SK-N-SH treated with all-trans-retinoic acid at 6 μM for 48 hours (cell line): ENCODE data around the gene FBXO10.

ENCODE experiments used
- ATAC-seq: fragments of 200-7000 bp; cut with Tn5 transposase; 3 replicates; pipeline ENCODE4 v1.9.1; 2020; ENCODE audit warnings: mild to moderate bottlenecking, moderate library complexity
- ARNTL ChIP-seq: fragments of 450-650 bp; formaldehyde crosslinking; IDR thresholded peaks from 2 replicates; pipeline ENCODE4 v1.5.0; 2020; ENCODE audit warnings: low read depth, mild to moderate bottlenecking, moderate library complexity, borderline replicate concordance
- BACH2 ChIP-seq: fragments of 250-450 bp; sonication (Bioruptor Pico); IDR thresholded peaks from 2 replicates; pipeline ENCODE4 v1.9.0; 2021; ENCODE audit warnings: mild to moderate bottlenecking, borderline replicate concordance
- CREB5 ChIP-seq: fragments of 250-450 bp; sonication (Bioruptor Pico); IDR thresholded peaks from 2 replicates; pipeline ENCODE4 v1.5.1; 2020; ENCODE audit warnings: low read depth, mild to moderate bottlenecking, moderate library complexity
- CSDC2 ChIP-seq: fragments of 250-450 bp; sonication (Bioruptor Pico); IDR thresholded peaks from 2 replicates; pipeline ENCODE4 v1.5.0; 2020; ENCODE audit warnings: mild to moderate bottlenecking, moderate library complexity
- ESRRG ChIP-seq: fragments of 250-450 bp; sonication (Bioruptor Pico); IDR thresholded peaks from 2 replicates; pipeline ENCODE4 v1.6.1; 2021; ENCODE audit warnings: mild to moderate bottlenecking
- GLIS3 ChIP-seq: fragments of 250-450 bp; sonication (Bioruptor Pico); IDR thresholded peaks from 2 replicates; pipeline ENCODE4 v1.5.0; 2020; ENCODE audit warnings: mild to moderate bottlenecking, moderate library complexity
- ISL1 ChIP-seq: fragments of 250-450 bp; sonication (Bioruptor Pico); IDR thresholded peaks from 2 replicates; pipeline ENCODE4 v2.1.2; 2022; ENCODE audit warnings: mild to moderate bottlenecking, moderate library complexity
- OSR1 ChIP-seq: fragments of 250-450 bp; sonication (Bioruptor Pico); IDR thresholded peaks from 2 replicates; pipeline ENCODE4 v1.8.0; 2022; ENCODE audit warnings: moderate library complexity, mild to moderate bottlenecking, inconsistent platforms
- PATZ1 ChIP-seq: fragments of 250-450 bp; sonication (Bioruptor Pico); IDR thresholded peaks from 2 replicates; pipeline ENCODE4 v1.8.0; 2020; ENCODE audit warnings: mild to moderate bottlenecking, moderate library complexity, borderline replicate concordance
- POU6F1 ChIP-seq: fragments of 250-450 bp; sonication (Bioruptor Pico); IDR thresholded peaks from 2 replicates; pipeline ENCODE4 v1.8.0; 2021; ENCODE audit warnings: low read depth, mild to moderate bottlenecking, moderate library complexity, borderline replicate concordance
- PPARA ChIP-seq: fragments of 250-450 bp; sonication (Bioruptor Pico); IDR thresholded peaks from 2 replicates; pipeline ENCODE4 v1.5.0; 2020; ENCODE audit warnings: mild to moderate bottlenecking, borderline replicate concordance
- RARB ChIP-seq: fragments of 250-450 bp; sonication (Bioruptor Pico); IDR thresholded peaks from 2 replicates; pipeline ENCODE4 v1.8.0; 2021; ENCODE audit warnings: mild to moderate bottlenecking, moderate library complexity
- SNAI2 ChIP-seq: fragments of 250-450 bp; sonication (Bioruptor Pico); IDR thresholded peaks from 2 replicates; pipeline ENCODE4 v1.5.0; 2020; ENCODE audit warnings: mild to moderate bottlenecking, moderate library complexity
- TCF4 ChIP-seq: fragments of 250-450 bp; sonication (Bioruptor Pico); IDR thresholded peaks from 2 replicates; pipeline ENCODE4 v1.8.0; 2021; ENCODE audit warnings: mild to moderate bottlenecking, moderate library complexity, borderline replicate concordance
- TOX ChIP-seq: fragments of 250-450 bp; sonication (Bioruptor Pico); IDR thresholded peaks from 2 replicates; pipeline ENCODE4 v1.8.0; 2021; ENCODE audit warnings: mild to moderate bottlenecking, moderate library complexity, borderline replicate concordance
- TSHZ2 ChIP-seq: fragments of 250-450 bp; sonication (Bioruptor Pico); IDR thresholded peaks from 2 replicates; pipeline ENCODE4 v1.5.0; 2020; ENCODE audit warnings: mild to moderate bottlenecking, moderate library complexity
- ZC3H10 ChIP-seq: fragments of 250-450 bp; sonication (Bioruptor Pico); IDR thresholded peaks from 2 replicates; pipeline ENCODE4 v1.5.1; 2021; ENCODE audit warnings: mild to moderate bottlenecking, moderate library complexity
- ZFP3 ChIP-seq: fragments of 250-450 bp; sonication (Bioruptor Pico); IDR thresholded peaks from 2 replicates; pipeline ENCODE4 v1.5.0; 2020; ENCODE audit warnings: mild to moderate bottlenecking, moderate library complexity
- ZFP30 ChIP-seq: fragments of 450-650 bp; formaldehyde crosslinking; IDR thresholded peaks from 2 replicates; pipeline ENCODE4 v1.5.0; 2022; ENCODE audit warnings: mild to moderate bottlenecking, moderate library complexity
- ZNF565 ChIP-seq: fragments of 450-650 bp; formaldehyde crosslinking; conservative IDR thresholded peaks from 2 replicates; pipeline ENCODE4 v1.5.0; 2020; ENCODE audit warnings: low read depth, mild to moderate bottlenecking, moderate library complexity
- ZNF70 ChIP-seq: fragments of 450-650 bp; formaldehyde crosslinking; IDR thresholded peaks from 2 replicates; pipeline ENCODE4 v1.5.0; 2020; ENCODE audit warnings: mild to moderate bottlenecking, moderate library complexity

The FBXO10 gene

GRCh38 chr9:37522971-37523370, 53.2 kb downstream of the FBXO10 start (continued):
- TF ChIP-seq TSHZ2 (CRISPR knock-in tag), result no peak
- no peak for TF ChIP-seq ISL1 (CRISPR knock-in tag)
- TF ChIP-seq ESRRG, result no peak
- TF ChIP-seq BACH2 (CRISPR knock-in tag), result no peak
- no peak for TF ChIP-seq ZNF70 (CRISPR knock-in tag)
- TF ChIP-seq TCF4 (CRISPR knock-in tag), result no peak
- no peak for TF ChIP-seq OSR1 (CRISPR knock-in tag)
- TF ChIP-seq SNAI2 (CRISPR knock-in tag), result no peak
- no peak for TF ChIP-seq ZFP30 (CRISPR knock-in tag)
- TF ChIP-seq, all 23 proteins: peak for 0

- no peak for TF ChIP-seq ARNTL (CRISPR knock-in tag)
- TF ChIP-seq CSDC2, result no peak
- no peak for TF ChIP-seq ZC3H10
- TF ChIP-seq, all 23 proteins: peak for 0
- ATAC-seq, result no peak
Measured at GRCh38 chr9:37521111-37521510, 55.1 kb downstream of the FBXO10 start.

GRCh38 chr9:37520641-37521040, 55.5 kb downstream of the FBXO10 start:
- TF ChIP-seq ZNF565 (CRISPR knock-in tag) (no peak), ISL1 (CRISPR knock-in tag) (no peak), POU6F1 (CRISPR knock-in tag) (no peak), CREB5 (no peak), TOX (CRISPR knock-in tag) (no peak), ZNF70 (CRISPR knock-in tag) (no peak), RARB (CRISPR knock-in tag) (no peak), ZC3H10 (no peak), PATZ1 (no peak), ARNTL (CRISPR knock-in tag) (no peak), TSHZ2 (CRISPR knock-in tag) (no peak), PPARA (CRISPR knock-in tag) (no peak), ZFP3 (CRISPR knock-in tag) (no peak), TCF4 (CRISPR knock-in tag) (no peak), GLIS3 (CRISPR knock-in tag) (no peak), CSDC2 (no peak), OSR1 (CRISPR knock-in tag) (no peak), ESRRG (no peak), ZFP30 (CRISPR knock-in tag) (no peak)
- no peak for ATAC-seq
